BJ (cell line): ENCODE results near the gene PRKG1. TPM values are rescaled to one million over a fixed set of nuclear protein-coding genes. Genes with fewer than 3 reads are reported as not detected.
"Not testable (repeated sequence)": the region's sequence is repeated elsewhere in the genome, so short reads cannot be mapped to it uniquely, and the experiment has no call there.

Experiments used
- CTCF ChIA-PET: fragments of 350-600 bp; formaldehyde crosslinking; extraction: SDS; loops from one replicate; lab custom pipeline; 2021; ENCODE audit warnings: antibody characterized with exemption, inconsistent platforms; lab: Yijun Ruan, JAX
- POLR2A ChIA-PET: fragments of 300-600 bp; sonication (Branson Sonifier 250); formaldehyde crosslinking; extraction: SDS; loops from one replicate; lab custom pipeline; 2021; ENCODE audit warnings: antibody characterized with exemption; lab: Charles Lee
- DNase-seq: peaks from one replicate; pipeline ENCODE4 v3.0.0-alpha.2; 2011; ENCODE audit warnings: low read depth
- H3K27me3 ChIP-seq: 2 replicates; pipeline ENCODE4 v1.6.0; 2011; ENCODE audit warnings: low read length; ENCODE audit not compliant: control insufficient read depth, insufficient read depth
- H3K36me3 ChIP-seq: 2 replicates; pipeline ENCODE4 v1.5.1; 2011; ENCODE audit warnings: low read length; ENCODE audit not compliant: control insufficient read depth, insufficient read depth
- H3K4me3 ChIP-seq: 2 replicates; pipeline ENCODE4 v1.5.1; 2011; ENCODE audit warnings: low read depth, mild to moderate bottlenecking, control low read depth, low read length
- CTCF ChIP-seq: IDR thresholded peaks from 2 replicates; pipeline ENCODE4 v1.5.1; 2011; ENCODE audit warnings: low read depth, mild to moderate bottlenecking, control low read depth, inconsistent platforms, low read length, moderate library complexity; ENCODE audit not compliant: insufficient read depth
- polyA plus RNA-seq: library from polyadenylated mRNA; depleted of rRNA; stranded (reverse); fragments of >200 nt; gene quantifications from 2 replicates; pipeline ENCODE4 v1.2.3, GENCODE V29; 2011

Gene PRKG1
- polyA plus RNA-seq, 1 experiment, result 9.7 TPM

DNA sequence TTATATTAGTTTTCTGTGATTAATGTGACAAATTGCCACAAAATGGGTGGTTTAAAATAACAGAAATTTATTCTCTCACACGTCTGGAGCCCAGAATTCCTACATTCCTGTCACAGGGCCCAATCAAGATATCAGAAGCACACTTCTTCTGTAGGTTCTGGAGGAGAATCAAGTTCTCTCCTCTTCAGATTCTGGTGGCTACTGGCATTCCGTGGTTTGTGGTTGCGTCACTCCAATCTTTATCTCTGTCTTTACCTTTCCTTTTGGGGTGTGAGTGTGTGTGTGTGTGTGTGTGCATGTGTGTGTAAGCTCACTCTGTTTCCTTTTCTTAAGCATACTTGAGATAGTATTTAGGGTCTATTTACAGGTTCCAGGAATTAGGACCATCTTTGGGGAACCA lies 1124.3 kb downstream of the PRKG1 start:
- no peaks in the 10 kb centered on the region for H3K27me3 ChIP-seq
- POLR2A ChIA-PET, result no interaction called here
- no peak for DNase-seq
- H3K36me3 ChIP-seq, result no peaks in the 10 kb centered on the region
- no peak overlapping the region for H3K4me3 ChIP-seq
- CTCF ChIA-PET, result no interaction called here
- TF ChIP-seq CTCF, result no peak

GRCh38 chr10:52204906-52205305 lies 1130.6 kb downstream of the PRKG1 start:
- POLR2A ChIA-PET, H3K4me3 ChIP-seq, CTCF ChIA-PET, DNase-seq, H3K36me3 ChIP-seq, H3K27me3 ChIP-seq: not testable (repeated sequence)

DNA sequence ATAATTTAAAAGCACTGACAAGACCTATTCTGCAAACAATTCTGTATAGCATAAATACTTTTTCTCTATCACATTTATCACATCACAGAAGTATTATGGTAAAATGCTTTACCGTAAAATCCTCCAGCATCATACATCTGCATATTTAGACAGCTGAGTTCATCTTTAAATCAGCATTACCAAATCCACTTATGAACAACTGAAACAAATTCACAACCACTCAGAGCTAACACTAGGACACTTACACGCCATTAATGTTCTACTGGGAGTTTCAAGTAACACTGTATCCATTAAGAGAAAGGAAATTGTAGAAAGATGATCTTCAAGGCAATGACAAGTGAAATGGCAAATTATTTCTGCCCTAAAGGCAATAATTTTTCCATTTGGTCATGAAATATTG lies 1134.1 kb downstream of the PRKG1 start:
- no peak overlapping the region for H3K4me3 ChIP-seq
- no peak for TF ChIP-seq CTCF
- POLR2A ChIA-PET, result no interaction called here
- CTCF ChIA-PET, result interaction anchor here (0.6 kb wide), 1 partner anchor 11 kb away, joined by 3 read pairs; no protein-coding TSS in a partner anchor
- DNase-seq, result no peak
- H3K36me3 ChIP-seq, result no peaks in the 10 kb centered on the region
- H3K27me3 ChIP-seq, result no peaks in the 10 kb centered on the region

- Histone ChIP-seq H3K27me3 (no peaks in the 10 kb centered on the region), H3K4me3 (no peak overlapping the region), H3K36me3 (no peaks in the 10 kb centered on the region)
- no peak for DNase-seq
- POLR2A ChIA-PET, result no interaction called here
- CTCF ChIA-PET, result no interaction called here
- no peak for TF ChIP-seq CTCF
Observed at GRCh38 chr10:52210161-52210560, 1135.9 kb downstream of the PRKG1 start.

GRCh38 chr10:52212062-52212461 lies 1137.8 kb downstream of the PRKG1 start:
- CTCF ChIA-PET, result no interaction called here
- no peak for TF ChIP-seq CTCF
- Histone ChIP-seq H3K27me3 (no peaks in the 10 kb centered on the region), H3K4me3 (no peak overlapping the region), H3K36me3 (no peaks in the 10 kb centered on the region)
- no peak for DNase-seq
- POLR2A ChIA-PET, result interaction anchor here (0.6 kb wide), 1 partner anchor 652 kb away, joined by 3 read pairs; no protein-coding TSS in a partner anchor

- no peak for TF ChIP-seq CTCF
- no peak overlapping the region for H3K4me3 ChIP-seq
- CTCF ChIA-PET, result interaction anchor here (0.7 to 1.4 kb wide), 4 partner anchors 13 to 1223 kb away, joined by 3 to 4 read pairs (median 4); no protein-coding TSS in a partner anchor
- H3K36me3 ChIP-seq, result no peaks in the 10 kb centered on the region
- H3K27me3 ChIP-seq, result no peaks in the 10 kb centered on the region
- DNase-seq, result no peak
- POLR2A ChIA-PET, result interaction anchor here (0.8 kb wide), 1 partner anchor 441 kb away, joined by 4 read pairs; no protein-coding TSS in a partner anchor
Observed at GRCh38 chr10:52212802-52213201, 1138.5 kb downstream of the PRKG1 start.
